ENCODE results near the gene SLN.
"Not testable (repeated sequence)": the region's sequence is repeated elsewhere in the genome, so short reads cannot be mapped to it uniquely, and the experiment has no call there.

SLN gene

GRCh38 chr11:107711861-107712755 is at the start of gene SLN:
Gene SLN, minus strand, starts transcription at chr11:107712056.
- no peak for DNase-seq

- DNase-seq = not testable (repeated sequence)
Measured at GRCh38 chr11:107758719-107759355, 47.0 kb upstream of the SLN start.

- DNase-seq = no peak
Measured at GRCh38 chr11:107757661-107758060, 45.8 kb upstream of the SLN start.

GRCh38 chr11:107756553-107756952 is 44.7 kb upstream of the SLN start:
- DNase-seq = no peak

- no peak for DNase-seq
Measured at GRCh38 chr11:107752949-107753822, 41.3 kb upstream of the SLN start.

GRCh38 chr11:107752508-107752907 is 40.7 kb upstream of the SLN start:
- no peak for DNase-seq

GRCh38 chr11:107751082-107751481 is 39.2 kb upstream of the SLN start:
- no peak for DNase-seq

- DNase-seq = no peak
Measured at GRCh38 chr11:107750313-107750712, 38.5 kb upstream of the SLN start.

GRCh38 chr11:107747622-107748021 is 35.8 kb upstream of the SLN start:
- DNase-seq = no peak

- no peak for DNase-seq
Measured at GRCh38 chr11:107744736-107745135, 32.9 kb upstream of the SLN start.

- no peak for DNase-seq
Measured at GRCh38 chr11:107743191-107743590, 31.3 kb upstream of the SLN start.

- peak; percentile 18 for DNase-seq
Measured at GRCh38 chr11:107741044-107741823, 29.4 kb upstream of the SLN start.

- no peak for DNase-seq
Measured at GRCh38 chr11:107740271-107740670, 28.4 kb upstream of the SLN start.

GRCh38 chr11:107736546-107736945 is 24.7 kb upstream of the SLN start:
- no peak for DNase-seq

- no peak for DNase-seq
Measured at GRCh38 chr11:107733518-107733917, 21.7 kb upstream of the SLN start.

GRCh38 chr11:107732689-107733051 is 20.8 kb upstream of the SLN start:
- no peak for DNase-seq

- DNase-seq = no peak
Measured at GRCh38 chr11:107731941-107732688, 20.3 kb upstream of the SLN start.

- DNase-seq = no peak
Measured at GRCh38 chr11:107722662-107723061, 10.8 kb upstream of the SLN start.

- DNase-seq = no peak
Measured at GRCh38 chr11:107721207-107721606, 9.4 kb upstream of the SLN start.

- no peak for DNase-seq
Measured at GRCh38 chr11:107720303-107720774, 8.5 kb upstream of the SLN start.

- no peak for DNase-seq
Measured at GRCh38 chr11:107719557-107720302, 7.9 kb upstream of the SLN start.

All from CD4-positive, alpha-beta T cell treated with Interleukin-12 subunit alpha and Interleukin-12 subunit beta, for 1 hour (primary cell).